ENCODE results near the gene RAB3IL1.

RAB3IL1 gene

GRCh38 chr11:61922539-61922938 is 5.2 kb upstream of the RAB3IL1 start:
- FAIRE-seq (no peak), DNase-seq (ENCODE audit: insufficient read length, low spot score) (no peak)

- no peak for DNase-seq (ENCODE audit: insufficient read length, low spot score)
- no peak for FAIRE-seq
Observed at GRCh38 chr11:61921446-61921845, 4.1 kb upstream of the RAB3IL1 start.

GRCh38 chr11:61919705-61920631 is 2.6 kb upstream of the RAB3IL1 start:
- no peak for FAIRE-seq
- DNase-seq (ENCODE audit: insufficient read length, low spot score) = no peak

- FAIRE-seq (no peak), DNase-seq (ENCODE audit: insufficient read length, low spot score) (no peak)
Observed at GRCh38 chr11:61918938-61919704, 1.8 kb upstream of the RAB3IL1 start.

GRCh38 chr11:61918251-61918937 is 1.0 kb upstream of the RAB3IL1 start:
- DNase-seq (ENCODE audit: insufficient read length, low spot score) = no peak
- FAIRE-seq = no peak

- DNase-seq (ENCODE audit: insufficient read length, low spot score) = no peak
- no peak for FAIRE-seq
Observed at GRCh38 chr11:61916737-61917333, 531 bp downstream of the RAB3IL1 start.

- FAIRE-seq = no peak
Observed at GRCh38 chr11:61914471-61915171, 2.7 kb downstream of the RAB3IL1 start.

GRCh38 chr11:61913699-61914395 is 3.5 kb downstream of the RAB3IL1 start:
- no peak for FAIRE-seq
- no peak for DNase-seq (ENCODE audit: insufficient read length, low spot score)

More at GRCh38 chr11:61914471-61915171, 2.7 kb downstream of the RAB3IL1 start:
- no peak for DNase-seq (ENCODE audit: insufficient read length, low spot score)

- FAIRE-seq (no peak), DNase-seq (ENCODE audit: insufficient read length, low spot score) (no peak)
Observed at GRCh38 chr11:61912991-61913698, 4.2 kb downstream of the RAB3IL1 start.

- no peak for DNase-seq (ENCODE audit: insufficient read length, low spot score)
- no peak for FAIRE-seq
Observed at GRCh38 chr11:61912530-61912898, 4.9 kb downstream of the RAB3IL1 start.

- DNase-seq (ENCODE audit: insufficient read length, low spot score) (no peak), FAIRE-seq (no peak)
Observed at GRCh38 chr11:61911701-61912529, 5.5 kb downstream of the RAB3IL1 start.

- no peak for FAIRE-seq
- no peak for DNase-seq (ENCODE audit: insufficient read length, low spot score)
Observed at GRCh38 chr11:61911128-61911700, 6.2 kb downstream of the RAB3IL1 start.

GRCh38 chr11:61910187-61911127 is 6.9 kb downstream of the RAB3IL1 start:
- DNase-seq (ENCODE audit: insufficient read length, low spot score) = no peak
- no peak for FAIRE-seq

GRCh38 chr11:61908730-61909316 is 8.5 kb downstream of the RAB3IL1 start:
- FAIRE-seq = no peak
- no peak for DNase-seq (ENCODE audit: insufficient read length, low spot score)

- DNase-seq (ENCODE audit: insufficient read length, low spot score) (no peak), FAIRE-seq (no peak)
Observed at GRCh38 chr11:61907871-61908729, 9.3 kb downstream of the RAB3IL1 start.
